Activated CD8-positive, alpha-beta T cell treated with anti-CD3 and anti-CD28 coated beads for 36 hours (primary cell): Measurements from ENCODE around the gene SLC39A11. TPM values are rescaled to one million over a fixed set of nuclear protein-coding genes. Genes with fewer than 3 reads are reported as not detected.

Experiments
- ATAC-seq: fragments of 200-7000 bp; cut with Tn5 transposase; one replicate; pipeline ENCODE4 v1.10.0; 2021; ENCODE audit warnings: mild to moderate bottlenecking, moderate library complexity
- CTCF ChIA-PET: fragments of 350-600 bp; sonication (Branson Sonifier 250); formaldehyde crosslinking; loops from one replicate; lab custom pipeline; 2021; ENCODE audit warnings: antibody characterized with exemption; lab: Charles Lee
- POLR2A ChIA-PET: fragments of 350-600 bp; sonication (Branson Sonifier 250); formaldehyde crosslinking; loops from one replicate; lab custom pipeline; 2021; ENCODE audit warnings: antibody characterized with exemption; lab: Charles Lee
- DNase-seq: peaks from one replicate; pipeline ENCODE4 v3.0.0-alpha.2; 2020
- H3K27ac Mint-ChIP-seq: one replicate; pipeline ENCODE4 v1.8.0; 2021; ENCODE audit warnings: mild to moderate bottlenecking, mixed read lengths
- H3K27me3 Mint-ChIP-seq: one replicate; pipeline ENCODE4 v1.8.0; 2021; ENCODE audit warnings: mixed read lengths
- H3K36me3 Mint-ChIP-seq: one replicate; pipeline ENCODE4 v1.8.0; 2021; ENCODE audit warnings: low read depth, mixed read lengths
- H3K4me1 Mint-ChIP-seq: one replicate; pipeline ENCODE4 v1.8.0; 2021; ENCODE audit warnings: low read depth, mixed read lengths
- H3K4me3 Mint-ChIP-seq: one replicate; pipeline ENCODE4 v1.8.0; 2021; ENCODE audit warnings: mild to moderate bottlenecking, moderate library complexity, mixed read lengths
- H3K9me3 Mint-ChIP-seq: one replicate; pipeline ENCODE4 v1.8.0; 2021; ENCODE audit warnings: mixed read lengths
- intact Hi-C: fragments of 100-400 bp; cut with micrococcal nuclease; formaldehyde crosslinking; loops from one replicate; pipeline ENCODE4 v1.10.0; 2022
- total RNA-seq, 2 experiments: library from RNA; stranded (reverse); gene quantifications; one replicate each; pipeline ENCODE4 v1.2.3, GENCODE V29; 2021
- TF ChIP-seq, protein P1 (sequence below): fragments of 200-600 bp; IDR thresholded peaks from one replicate; pipeline ENCODE4 v1.8.0; 2022; ENCODE audit warnings: antibody characterized with exemption, mild to moderate bottlenecking

SLC39A11 gene
- total RNA-seq, 2 experiments from 2014 or later, result 14.4 to 14.9 TPM

DNA sequence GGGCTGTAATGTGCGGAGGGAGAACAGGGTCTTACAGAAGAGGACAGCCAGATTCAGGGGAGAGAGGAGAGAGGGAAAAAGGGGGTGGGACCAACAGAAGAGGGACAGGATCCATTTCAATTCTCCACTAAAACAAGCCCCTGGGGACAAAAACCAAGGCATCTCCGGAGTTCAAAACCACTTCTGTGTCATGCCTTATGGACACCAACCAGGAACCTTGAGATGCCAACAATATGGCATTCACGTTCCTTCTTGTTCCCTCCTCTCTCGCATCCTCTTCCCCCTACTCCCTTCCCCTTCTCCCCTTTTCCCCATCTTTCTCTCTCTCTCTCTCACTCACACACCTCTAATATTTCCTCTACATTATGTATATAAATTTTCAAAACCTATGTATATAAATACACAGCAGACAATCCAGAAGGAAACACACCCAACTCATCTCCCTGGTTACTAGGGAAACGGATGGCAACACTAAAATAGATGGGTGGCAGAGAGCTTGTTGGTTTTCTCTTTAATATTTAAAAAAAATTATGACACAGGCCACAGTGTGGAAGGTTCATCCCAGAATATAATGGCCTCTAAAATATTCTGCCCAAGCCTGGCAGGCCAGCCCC, 123.1 kb downstream of the SLC39A11 start:
- H3K4me3 Mint-ChIP-seq, result no peak overlapping the region
- H3K9me3 Mint-ChIP-seq, result no peaks in the 10 kb centered on the region
- ChIA-PET CTCF (no interaction called here), POLR2A (no interaction called here)
- TF ChIP-seq, protein P1, sequence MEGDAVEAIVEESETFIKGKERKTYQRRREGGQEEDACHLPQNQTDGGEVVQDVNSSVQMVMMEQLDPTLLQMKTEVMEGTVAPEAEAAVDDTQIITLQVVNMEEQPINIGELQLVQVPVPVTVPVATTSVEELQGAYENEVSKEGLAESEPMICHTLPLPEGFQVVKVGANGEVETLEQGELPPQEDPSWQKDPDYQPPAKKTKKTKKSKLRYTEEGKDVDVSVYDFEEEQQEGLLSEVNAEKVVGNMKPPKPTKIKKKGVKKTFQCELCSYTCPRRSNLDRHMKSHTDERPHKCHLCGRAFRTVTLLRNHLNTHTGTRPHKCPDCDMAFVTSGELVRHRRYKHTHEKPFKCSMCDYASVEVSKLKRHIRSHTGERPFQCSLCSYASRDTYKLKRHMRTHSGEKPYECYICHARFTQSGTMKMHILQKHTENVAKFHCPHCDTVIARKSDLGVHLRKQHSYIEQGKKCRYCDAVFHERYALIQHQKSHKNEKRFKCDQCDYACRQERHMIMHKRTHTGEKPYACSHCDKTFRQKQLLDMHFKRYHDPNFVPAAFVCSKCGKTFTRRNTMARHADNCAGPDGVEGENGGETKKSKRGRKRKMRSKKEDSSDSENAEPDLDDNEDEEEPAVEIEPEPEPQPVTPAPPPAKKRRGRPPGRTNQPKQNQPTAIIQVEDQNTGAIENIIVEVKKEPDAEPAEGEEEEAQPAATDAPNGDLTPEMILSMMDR, result no peak
- no peak overlapping the region for H3K27ac Mint-ChIP-seq
- H3K36me3 Mint-ChIP-seq, result no peaks in the 10 kb centered on the region
- H3K27me3 Mint-ChIP-seq, result no peaks in the 10 kb centered on the region
- DNase-seq (no peak), ATAC-seq (no peak)
- intact Hi-C loops, result no loop called here
- peaks cover 7% of the 10 kb centered on the region for H3K4me1 Mint-ChIP-seq

DNA sequence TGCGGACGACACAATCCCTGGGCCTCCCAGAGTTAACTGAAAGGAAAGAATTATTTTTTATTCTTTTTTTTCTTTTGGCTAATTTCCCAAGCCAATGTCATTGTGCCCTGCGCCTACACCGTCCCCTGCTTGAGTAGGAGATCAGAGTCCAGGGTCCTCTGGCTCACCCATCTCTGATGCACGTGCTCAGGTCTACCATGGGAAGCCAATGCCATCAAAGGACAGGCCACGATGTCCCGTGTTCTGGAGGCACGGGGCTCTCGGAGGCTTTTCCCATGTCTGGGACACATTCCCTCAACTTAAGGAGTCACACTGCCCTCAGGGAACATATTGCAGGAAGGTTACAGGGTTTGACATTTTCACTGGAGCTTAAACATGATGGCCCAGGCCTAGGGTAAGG, 123.7 kb downstream of the SLC39A11 start:
- intact Hi-C loops, result no loop called here
- Mint-ChIP-seq H3K36me3 (no peaks in the 10 kb centered on the region), H3K9me3 (no peaks in the 10 kb centered on the region), H3K4me1 (peaks cover 7% of the 10 kb centered on the region), H3K27ac (no peak overlapping the region), H3K4me3 (no peak overlapping the region), H3K27me3 (no peaks in the 10 kb centered on the region)
- ChIA-PET POLR2A (no interaction called here), CTCF (no interaction called here)
- TF ChIP-seq, protein P1, result no peak
- no peak for DNase-seq
- ATAC-seq, result no peak

DNA sequence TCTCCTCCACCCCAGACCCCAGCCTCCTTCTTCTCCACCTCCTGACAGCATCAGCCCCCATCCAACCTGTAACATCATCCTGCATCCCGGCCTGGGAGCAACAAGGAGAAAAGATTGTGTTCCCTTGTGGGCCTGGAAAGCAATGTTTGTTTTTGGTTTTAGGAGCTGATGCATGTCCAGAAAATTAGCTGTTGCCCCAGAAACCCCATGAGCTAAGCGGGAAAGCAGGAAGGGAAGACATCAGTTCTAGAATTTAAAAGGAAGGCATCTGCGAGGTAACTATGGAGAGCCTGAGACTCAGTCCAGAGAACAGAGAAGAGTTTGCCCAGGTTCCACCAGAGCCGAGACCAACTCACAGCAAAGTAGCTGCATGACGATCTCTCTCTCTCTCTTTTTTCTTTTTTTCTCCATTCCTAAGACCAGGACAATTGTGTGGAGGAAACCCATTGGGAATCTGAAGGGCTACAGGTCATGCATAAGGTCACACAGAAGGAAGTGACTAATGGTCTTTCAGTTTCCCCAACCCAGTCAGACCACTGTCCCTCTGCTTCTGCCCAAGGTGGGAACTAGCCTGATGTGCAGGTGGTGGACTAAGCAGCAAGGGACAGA, 124.4 kb downstream of the SLC39A11 start:
- no peak overlapping the region for H3K27ac Mint-ChIP-seq
- no peaks in the 10 kb centered on the region for H3K27me3 Mint-ChIP-seq
- ChIA-PET POLR2A (no interaction called here), CTCF (interaction anchor here (1.6 kb wide), 1 partner anchor 18 kb away, joined by 7 read pairs; no protein-coding TSS in a partner anchor)
- peaks cover 7% of the 10 kb centered on the region for H3K4me1 Mint-ChIP-seq
- H3K4me3 Mint-ChIP-seq, result no peak overlapping the region
- DNase-seq (no peak), ATAC-seq (no peak)
- TF ChIP-seq, protein P1, result no peak
- no peaks in the 10 kb centered on the region for H3K36me3 Mint-ChIP-seq
- intact Hi-C loops, result no loop called here
- no peaks in the 10 kb centered on the region for H3K9me3 Mint-ChIP-seq

DNA sequence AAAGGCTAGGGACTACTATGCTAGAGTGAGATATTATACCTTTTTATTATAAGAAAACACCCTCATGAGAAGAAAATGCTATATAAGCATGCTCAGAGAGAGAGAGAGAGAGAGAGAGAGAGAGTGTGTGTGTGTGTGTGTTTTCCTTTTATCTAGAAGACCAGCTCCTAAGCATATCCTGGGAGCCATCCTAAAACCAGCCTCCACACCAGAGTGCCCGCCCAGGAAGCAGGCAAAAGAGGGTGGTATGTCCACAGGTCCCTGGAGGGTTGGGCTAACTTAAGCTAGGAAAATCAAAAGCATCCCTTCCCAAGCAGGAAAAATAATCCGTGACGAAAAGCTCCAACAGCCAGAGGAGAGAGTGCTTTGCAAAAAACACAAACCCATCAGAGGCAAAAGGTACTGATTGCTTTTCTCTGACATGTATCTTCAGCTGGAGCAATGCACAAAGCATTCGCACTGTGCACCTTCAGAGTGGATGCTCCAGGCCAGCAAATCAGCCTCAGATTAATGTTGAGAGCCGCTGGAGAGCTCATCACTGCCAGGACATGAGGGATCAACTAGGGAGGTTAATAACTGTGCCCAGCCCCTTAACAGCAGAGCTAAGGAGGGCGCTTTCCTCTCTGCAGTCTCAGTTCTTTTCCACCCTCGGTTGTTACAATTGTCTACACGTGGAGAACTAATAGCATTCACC, 125.1 kb downstream of the SLC39A11 start:
- ChIA-PET POLR2A (no interaction called here), CTCF (interaction anchor here (1.6 kb wide), 1 partner anchor 18 kb away, joined by 7 read pairs; no protein-coding TSS in a partner anchor)
- H3K9me3 Mint-ChIP-seq, result no peaks in the 10 kb centered on the region
- TF ChIP-seq, protein P1, result no peak
- H3K4me3 Mint-ChIP-seq, result no peak overlapping the region
- ATAC-seq (no peak), DNase-seq (no peak)
- H3K4me1 Mint-ChIP-seq, result peaks cover 7% of the 10 kb centered on the region
- H3K27ac Mint-ChIP-seq, result no peak overlapping the region
- H3K36me3 Mint-ChIP-seq, result no peaks in the 10 kb centered on the region
- no peaks in the 10 kb centered on the region for H3K27me3 Mint-ChIP-seq
- intact Hi-C loops, result no loop called here

DNA sequence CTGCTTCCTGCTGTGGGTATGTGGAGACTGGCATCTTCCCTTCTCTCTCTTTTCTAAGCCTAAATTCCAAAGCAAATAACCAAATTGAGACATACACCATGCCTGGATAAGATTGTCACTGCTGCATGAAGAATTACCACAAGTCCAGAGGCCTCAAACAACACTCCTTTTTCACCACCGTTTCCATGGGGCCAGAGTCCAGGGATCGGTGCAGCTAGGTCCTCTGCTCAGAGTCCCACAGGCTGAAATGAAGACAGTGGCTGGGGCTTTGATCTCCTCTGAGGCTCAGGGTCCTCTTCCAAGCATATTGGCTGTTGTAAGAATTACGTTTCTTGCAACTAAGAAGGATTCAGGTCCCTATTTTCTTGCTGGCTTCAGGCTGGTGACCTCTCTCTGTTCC, 130.4 kb downstream of the SLC39A11 start:
- ChIA-PET CTCF (no interaction called here), POLR2A (no interaction called here)
- DNase-seq, result no peak
- Mint-ChIP-seq H3K4me3 (no peak overlapping the region), H3K27ac (no peak overlapping the region), H3K36me3 (no peaks in the 10 kb centered on the region), H3K27me3 (no peaks in the 10 kb centered on the region), H3K4me1 (no peaks in the 10 kb centered on the region), H3K9me3 (no peaks in the 10 kb centered on the region)
- ATAC-seq, result no peak
- TF ChIP-seq, protein P1, result no peak
- intact Hi-C loops, result no loop called here
